HG02973 (cell line): ENCODE results near the gene HSF4.

Source experiments
- ATAC-seq: cut with Tn5 transposase; IDR thresholded peaks from one replicate; pipeline ENCODE4 v1.9.1; 2021; ENCODE audit warnings: moderate library complexity; ENCODE audit not compliant: unreplicated experiment

The HSF4 gene

GRCh38 chr16:67198238-67198734 lies 33.7 kb downstream of the HSF4 start:
- no peak for ATAC-seq

- ATAC-seq = no peak
Measured at GRCh38 chr16:67199011-67199807, 34.7 kb downstream of the HSF4 start, which contains the start of gene ELMO3. Gene ELMO3, plus strand, starts transcription at chr16:67199131. Its CDS starts 196 bp downstream, at chr16:67199327.

DNA sequence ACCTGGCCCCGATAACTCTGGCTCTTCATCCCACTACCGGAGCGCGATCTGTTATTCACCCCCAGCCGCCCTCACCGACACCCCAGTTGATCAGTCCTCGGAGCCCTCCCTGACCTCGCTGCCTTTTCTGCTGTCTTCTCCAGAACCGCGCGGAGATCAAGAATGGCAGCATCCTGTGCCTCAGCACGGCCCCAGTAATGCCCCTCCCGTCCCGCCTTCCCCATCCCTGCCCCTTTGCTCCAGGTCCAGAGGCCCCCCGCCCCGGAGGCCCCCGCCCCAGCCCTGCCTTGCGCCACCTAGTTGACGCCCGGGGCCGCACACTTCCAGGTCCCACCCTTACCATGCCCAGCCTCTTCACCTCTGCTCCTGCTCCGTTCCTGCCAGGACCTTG lies 35.3 kb downstream of the HSF4 start:
- ATAC-seq = no peak

- ATAC-seq = no peak
Measured at GRCh38 chr16:67200491-67200890, 35.9 kb downstream of the HSF4 start.

DNA sequence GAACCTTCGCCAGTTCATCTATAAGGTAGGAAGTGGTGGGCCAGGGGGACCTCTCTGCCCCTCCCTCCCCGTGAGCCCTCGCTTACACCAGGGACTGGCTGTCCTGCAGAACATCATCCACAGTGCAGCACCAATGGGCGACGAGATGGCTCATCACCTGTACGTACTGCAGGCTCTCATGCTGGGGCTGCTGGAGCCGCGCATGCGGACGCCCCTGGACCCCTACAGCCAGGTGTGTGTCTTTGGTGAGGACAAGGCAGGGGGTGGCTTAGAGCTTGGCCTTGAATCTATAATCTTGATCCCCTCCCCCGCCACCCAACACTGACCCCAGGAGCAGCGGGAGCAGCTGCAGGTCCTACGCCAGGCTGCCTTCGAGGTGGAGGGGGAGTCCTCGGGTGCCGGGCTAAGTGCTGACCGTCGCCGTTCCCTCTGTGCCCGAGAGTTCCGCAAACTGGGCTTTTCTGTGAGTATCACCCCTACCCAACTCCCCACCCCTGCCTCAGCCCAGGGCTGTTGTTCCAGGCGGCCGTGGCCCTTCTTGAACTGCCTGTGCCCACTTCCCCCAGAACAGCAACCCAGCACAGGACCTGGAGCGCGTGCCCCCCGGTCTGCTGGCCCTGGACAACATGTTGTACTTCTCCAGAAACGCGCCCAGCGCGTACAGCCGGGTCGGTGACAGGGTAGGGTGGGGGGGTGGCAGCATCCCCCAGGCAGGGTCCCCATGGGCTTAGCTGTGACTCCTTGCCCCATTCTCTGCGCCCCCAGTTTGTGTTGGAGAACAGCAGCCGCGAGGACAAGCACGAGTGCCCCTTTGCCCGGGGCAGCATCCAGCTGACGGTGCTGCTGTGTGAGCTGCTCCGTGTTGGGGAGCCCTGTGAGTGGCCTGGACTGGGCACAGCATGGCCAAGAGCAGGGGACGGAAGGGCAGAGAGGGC lies 37.1 kb downstream of the HSF4 start:
- ATAC-seq = no peak

DNA sequence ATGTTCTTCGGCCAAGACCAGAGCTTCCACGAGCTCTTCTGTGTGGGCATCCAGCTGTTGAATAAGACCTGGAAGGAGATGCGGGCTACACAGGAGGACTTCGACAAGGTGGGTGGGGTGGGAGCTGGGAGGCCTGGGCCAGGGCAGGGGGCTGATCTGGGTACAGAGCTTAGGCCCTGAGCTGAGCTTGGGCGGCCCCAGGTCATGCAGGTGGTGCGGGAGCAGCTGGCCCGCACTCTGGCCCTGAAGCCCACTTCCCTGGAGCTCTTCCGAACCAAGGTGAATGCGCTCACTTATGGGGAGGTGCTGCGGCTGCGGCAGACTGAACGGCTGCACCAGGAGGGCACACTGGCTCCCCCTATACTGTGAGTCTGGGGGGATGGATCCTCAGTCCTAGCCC lies 37.9 kb downstream of the HSF4 start:
- ATAC-seq = no peak

DNA sequence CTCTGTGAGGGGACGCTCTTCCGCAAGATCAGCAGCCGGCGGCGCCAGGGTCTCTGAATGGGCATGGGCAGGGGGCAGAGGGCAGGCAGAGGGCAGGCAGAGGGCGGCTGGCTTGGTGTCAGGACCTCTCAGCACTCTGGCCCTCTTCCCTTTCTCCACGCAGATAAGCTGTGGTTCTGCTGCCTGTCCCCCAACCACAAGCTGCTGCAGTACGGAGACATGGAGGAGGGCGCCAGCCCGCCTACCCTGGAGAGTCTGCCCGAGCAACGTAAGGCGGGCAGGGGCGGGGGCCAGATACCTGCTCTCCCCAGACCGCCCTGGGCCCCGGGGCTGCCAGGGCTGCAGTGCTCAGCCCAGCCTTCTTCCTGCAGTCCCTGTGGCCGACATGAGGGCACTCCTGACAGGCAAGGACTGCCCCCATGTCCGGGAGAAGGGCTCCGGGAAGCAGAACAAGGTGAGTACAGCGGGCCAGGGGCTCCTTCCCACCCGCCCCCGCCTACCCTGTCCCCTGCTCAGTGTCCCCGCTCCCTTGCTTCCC lies 38.5 kb downstream of the HSF4 start:
- no peak for ATAC-seq

DNA sequence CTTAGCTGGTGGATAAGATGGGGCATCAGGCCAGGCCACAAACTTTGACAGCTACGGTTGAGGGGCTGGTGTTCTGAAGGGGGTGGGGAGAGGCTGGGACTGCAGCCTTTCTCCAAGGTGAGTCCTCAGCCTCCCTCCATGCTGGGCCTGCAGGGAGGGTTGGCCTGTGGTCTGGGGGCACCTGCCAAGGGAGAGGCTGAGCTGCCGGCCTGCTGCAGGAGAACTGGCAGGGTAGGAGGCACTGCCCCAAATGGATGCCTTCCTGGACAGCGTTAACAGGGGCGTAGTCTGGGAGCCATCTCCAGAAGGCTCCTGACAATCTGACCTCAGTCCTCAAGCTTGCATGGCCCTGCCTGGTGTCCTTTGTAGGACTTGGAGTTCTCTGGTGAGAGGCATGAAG lies 39.5 kb downstream of the HSF4 start:
- ATAC-seq = no peak

- no peak for ATAC-seq
Measured at GRCh38 chr16:67206129-67206837, 41.7 kb downstream of the HSF4 start.

GRCh38 chr16:67206838-67207248 lies 42.3 kb downstream of the HSF4 start:
- no peak for ATAC-seq

- no peak for ATAC-seq
Measured at GRCh38 chr16:67207249-67208091, 42.9 kb downstream of the HSF4 start.

DNA sequence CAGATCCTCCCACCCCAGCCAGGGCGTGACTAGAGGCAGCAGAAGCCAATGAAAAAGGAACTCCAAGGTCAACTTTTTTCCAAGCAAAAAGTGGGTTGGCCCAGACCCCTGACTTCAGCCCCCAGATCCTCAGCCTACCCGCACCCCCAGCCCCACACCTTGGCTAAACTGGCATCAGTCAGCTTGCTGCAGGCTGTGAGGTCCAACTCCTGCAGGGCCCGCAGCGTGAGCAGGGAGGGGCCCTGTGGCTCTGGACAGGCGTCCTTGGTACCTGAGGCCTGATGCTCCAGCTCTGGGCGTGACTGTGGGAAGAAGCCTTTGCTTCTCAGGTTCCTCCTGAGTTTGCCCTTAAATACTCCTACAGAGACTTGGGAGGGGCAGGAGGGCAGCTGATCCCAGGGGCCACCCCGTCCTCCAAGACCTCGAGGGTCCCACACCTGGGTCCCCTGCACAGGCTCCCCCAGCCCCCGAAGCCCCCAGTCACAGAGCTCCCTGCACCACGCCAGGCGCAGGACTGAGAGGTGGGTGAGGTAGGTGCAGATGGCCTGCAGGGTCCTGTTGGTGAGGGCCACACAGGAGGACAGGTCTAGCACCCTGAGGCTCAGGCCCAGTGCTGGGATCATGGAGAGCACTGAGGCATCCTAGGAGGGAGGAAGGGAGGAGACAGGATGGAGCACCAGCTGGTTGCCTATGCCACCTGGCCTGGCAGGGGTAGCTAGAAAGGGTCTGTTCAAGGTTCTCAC lies 43.8 kb downstream of the HSF4 start:
- ATAC-seq = no peak

DNA sequence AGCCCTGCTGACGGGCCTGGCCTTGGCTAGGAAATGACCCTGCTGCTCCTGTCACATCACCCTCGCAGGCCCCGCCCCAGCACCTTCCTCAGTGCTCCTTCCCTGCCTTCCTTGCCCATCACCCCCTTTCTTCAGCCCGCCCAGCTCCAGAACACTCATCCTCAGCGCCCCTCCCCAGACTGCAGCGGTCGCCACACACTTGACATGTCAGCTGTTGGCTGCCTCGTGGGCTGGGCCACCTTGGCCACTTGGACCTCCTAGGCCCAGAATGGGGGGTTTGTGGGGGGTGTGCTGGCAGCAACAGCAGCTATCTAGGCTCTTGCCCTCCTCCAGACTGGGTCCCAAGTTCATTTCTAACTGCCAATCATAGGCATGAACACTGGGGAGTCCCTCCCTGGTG lies 45.0 kb downstream of the HSF4 start:
- no peak for ATAC-seq

- no peak for ATAC-seq
Measured at GRCh38 chr16:67210069-67210937, 45.8 kb downstream of the HSF4 start.

GRCh38 chr16:67211674-67212073 lies 47.1 kb downstream of the HSF4 start:
- no peak for ATAC-seq

DNA sequence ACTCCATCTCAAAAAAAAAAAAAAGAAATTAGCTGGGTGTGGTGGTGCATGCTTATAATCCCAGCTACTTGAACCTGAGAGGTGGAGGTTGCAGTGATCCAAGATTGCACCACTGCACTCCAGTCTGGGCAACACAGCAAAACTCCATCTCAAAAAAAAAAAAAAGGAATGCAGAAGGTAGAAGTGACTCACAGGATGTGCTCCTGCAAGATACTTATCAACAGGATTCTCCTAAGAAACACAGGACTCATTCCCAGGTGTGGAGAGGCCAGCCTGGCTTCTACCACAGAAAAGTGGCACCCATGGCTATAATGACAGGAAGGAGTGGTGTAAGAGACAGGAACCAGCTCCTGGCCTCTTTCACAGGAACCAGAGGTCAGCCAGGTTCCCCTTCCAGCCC lies 48.2 kb downstream of the HSF4 start:
- no peak for ATAC-seq

DNA sequence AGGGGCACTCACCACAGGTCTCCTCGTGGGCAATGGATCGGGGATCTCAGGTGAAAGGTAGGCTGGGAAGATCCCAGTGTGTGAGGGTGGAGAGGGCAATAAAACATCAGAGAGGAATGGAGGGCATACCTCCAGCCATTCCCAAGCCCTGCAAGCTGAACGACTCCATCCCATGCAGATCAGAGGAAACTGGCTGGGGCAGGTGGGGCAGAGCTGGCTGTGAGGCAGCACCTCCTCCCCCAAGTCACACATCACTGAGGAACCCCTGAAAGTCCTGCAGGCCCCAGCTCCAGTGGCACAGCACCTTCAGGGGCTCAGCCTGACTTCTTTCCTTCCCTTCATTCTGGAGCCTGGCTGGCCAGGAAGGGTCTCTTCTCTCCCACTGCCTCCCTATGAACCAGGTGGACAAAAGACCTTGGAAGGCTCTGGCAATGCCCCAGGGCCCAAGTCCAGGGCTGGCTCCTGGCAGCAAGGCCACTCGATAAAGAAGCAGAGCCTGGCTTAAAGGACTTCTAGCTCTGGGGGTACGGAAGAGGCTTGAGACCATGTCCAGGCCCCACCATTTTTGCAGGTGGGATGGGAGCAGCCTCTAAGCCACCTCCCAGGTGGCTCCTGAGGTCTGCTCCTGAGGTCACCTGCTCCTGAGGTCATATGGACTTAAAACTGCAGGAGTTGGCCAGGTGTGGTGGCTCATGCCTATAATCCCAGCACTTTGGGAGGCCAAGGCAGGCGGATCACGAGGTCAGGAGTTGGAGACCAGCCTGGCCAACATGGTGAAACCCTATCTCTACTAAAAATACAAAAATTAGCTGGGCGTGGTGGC lies 48.9 kb downstream of the HSF4 start:
- no peak for ATAC-seq
